Measurements from ENCODE around the gene SRGAP2B.
"Not testable (repeated sequence)": the region's sequence is repeated elsewhere in the genome, so short reads cannot be mapped to it uniquely, and the experiment has no call there.

SRGAP2B gene

GRCh38 chr1:145082483-145083255 is 12.5 kb downstream of the SRGAP2B start:
- DNase-seq (ENCODE audit: low read depth in 2 of 2), result not testable (repeated sequence)

DNA sequence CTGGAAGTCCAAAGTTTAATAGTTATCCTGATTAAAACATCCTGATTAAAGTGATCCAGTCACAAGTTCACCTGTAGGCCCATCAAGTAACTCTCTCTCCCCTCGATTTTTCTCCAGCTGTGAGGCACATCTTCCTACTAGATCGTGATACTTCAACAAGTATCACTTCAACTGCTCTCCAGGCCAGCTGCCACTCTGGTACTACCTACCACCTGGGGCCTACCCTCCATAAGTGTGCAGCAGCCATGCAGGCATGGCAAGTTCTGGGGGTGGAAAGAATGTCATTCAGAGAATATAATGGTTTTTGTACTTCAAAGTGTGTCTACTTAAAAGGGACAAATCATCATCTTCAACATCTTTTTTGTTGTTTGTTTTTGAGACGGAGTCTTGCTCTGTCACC is 14.9 kb downstream of the SRGAP2B start:
- not testable (repeated sequence) for DNase-seq (ENCODE audit: low read depth in 2 of 2)

DNA sequence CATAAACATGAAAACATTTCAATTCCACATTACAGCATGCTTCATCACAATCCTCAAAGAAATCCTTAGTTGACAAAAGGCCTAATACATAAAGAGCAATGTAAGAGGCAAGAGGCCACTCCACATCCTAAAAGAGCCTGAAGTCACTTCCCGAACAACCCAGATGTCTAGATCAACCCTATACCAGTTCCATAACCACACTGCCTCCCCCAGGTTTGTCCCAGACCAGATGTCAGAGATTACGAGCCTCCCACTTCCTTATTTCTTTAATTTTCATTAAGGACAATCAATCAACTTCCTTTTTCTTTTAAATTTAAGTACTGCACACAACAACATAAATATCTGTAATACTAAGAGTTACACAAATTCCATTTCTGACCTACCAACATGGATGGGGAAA is 15.4 kb downstream of the SRGAP2B start:
- not testable (repeated sequence) for DNase-seq (ENCODE audit: low read depth in 2 of 2)

- not testable (repeated sequence) for DNase-seq (ENCODE audit: low read depth in 2 of 2)
Observed at GRCh38 chr1:145078787-145079370, 16.2 kb downstream of the SRGAP2B start.

DNA sequence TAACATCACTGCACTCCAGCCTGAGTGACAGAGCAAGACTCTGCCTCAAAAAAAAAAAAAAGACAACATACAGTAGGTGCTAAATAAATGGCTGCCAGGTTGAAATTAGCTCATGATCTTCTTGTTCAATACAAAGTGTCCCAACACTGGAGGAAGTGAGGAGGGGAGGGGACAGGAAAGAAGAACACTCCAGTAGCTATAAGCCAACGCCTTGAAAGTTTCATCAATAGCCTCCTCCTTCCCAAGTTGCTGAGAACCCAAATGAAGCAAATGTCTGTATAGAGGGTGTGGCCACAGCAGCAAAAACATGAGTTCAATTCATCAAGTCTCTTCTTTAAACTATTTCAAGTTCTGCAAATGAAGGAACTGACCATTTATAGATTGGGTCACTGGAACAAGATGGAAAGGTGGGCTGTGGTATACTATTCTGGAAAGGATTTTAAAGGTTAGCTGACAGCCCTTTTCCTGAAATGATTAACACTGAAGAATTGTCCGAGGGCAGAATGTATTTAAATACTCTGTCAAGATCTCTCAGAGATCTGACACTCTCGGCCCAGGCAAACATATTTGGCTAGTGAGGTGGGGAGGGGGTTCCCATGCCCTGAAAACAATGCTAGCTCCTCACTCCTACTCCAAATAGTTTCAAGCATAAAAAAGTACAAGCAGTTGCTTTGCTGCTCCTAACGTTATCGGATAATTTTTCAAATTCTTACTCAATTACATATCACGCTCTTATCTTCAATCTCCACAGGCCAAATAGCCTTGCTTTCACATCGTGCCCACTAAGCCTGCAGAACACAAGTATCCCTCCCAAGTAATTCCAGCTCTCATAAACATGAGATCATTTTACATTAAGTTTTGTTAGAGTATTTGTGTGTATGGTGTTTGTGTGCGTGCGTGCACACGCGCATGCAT is 17.0 kb downstream of the SRGAP2B start:
- not testable (repeated sequence) for DNase-seq (ENCODE audit: low read depth in 2 of 2)

DNA sequence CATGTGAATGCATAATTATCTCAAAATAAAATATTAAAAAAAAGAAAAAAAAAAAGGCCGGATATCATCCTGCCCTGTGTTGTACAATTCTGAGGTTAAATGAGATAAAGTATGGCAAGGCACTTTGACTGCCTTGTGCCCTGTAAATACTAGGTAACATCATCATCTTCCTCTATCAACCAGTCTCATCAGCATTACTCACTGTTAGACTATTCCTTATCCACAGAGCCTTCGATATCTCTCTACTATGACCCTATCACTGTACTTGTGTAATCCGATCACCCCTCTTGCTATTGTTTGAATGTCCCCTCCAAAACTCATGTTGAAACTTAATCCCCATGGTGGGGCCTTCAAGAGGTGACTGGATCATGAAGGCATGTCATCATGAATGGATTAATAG is 18.3 kb downstream of the SRGAP2B start:
- DNase-seq (ENCODE audit: low read depth in 2 of 2), result not testable (repeated sequence)

DNA sequence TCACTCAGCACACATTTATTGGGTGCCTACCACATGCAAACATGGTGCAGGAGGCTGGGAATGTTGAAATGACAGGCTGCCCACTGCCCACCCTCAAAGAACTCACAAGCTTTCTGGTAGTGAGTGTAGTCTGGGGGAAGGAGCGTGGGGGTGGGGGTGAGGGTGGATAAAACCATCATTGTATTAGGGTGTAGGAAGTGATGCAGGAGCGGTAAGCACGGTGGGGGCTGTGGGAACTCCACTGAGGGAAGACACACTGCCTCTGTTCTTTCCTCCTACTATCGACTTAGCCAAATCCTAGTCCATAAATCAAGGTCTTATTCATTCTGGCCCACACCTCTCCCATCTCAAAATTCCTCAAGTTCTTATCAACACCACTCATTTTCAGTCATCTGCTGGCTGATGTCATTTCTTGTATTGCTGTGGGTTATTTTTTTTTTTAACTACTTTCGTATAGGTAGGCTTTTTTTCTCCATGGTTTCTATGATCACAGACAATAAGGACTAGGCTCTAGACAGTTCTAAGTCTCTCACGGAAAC is 21.0 kb downstream of the SRGAP2B start:
- not testable (repeated sequence) for DNase-seq (ENCODE audit: low read depth in 2 of 2)

DNA sequence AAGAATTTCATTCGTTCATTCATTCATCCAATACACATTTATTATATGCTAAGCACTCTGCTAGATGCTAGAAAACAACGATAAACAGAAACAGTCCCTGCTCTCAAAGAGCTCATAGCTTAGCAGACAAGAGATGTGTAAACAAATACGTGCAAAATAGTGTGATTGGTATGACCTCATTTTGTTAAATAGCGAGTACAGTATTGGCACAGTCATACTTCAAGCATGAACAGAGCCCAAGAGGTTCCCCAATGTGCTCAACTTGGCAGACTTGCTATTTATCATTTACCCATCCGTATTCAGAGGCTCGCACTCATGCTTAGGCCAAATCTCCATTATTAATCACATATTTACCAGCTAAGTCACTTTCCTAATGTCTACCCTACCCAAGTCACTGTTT is 23.6 kb downstream of the SRGAP2B start:
- DNase-seq (ENCODE audit: low read depth in 2 of 2), result not testable (repeated sequence)

- not testable (repeated sequence) for DNase-seq (ENCODE audit: low read depth in 2 of 2)
Observed at GRCh38 chr1:145066486-145066885, 28.6 kb downstream of the SRGAP2B start.

- DNase-seq (ENCODE audit: low read depth in 2 of 2), result not testable (repeated sequence)
Observed at GRCh38 chr1:145065194-145065826, 29.8 kb downstream of the SRGAP2B start.

GRCh38 chr1:145063941-145064648 is 31.0 kb downstream of the SRGAP2B start:
- DNase-seq (ENCODE audit: low read depth in 2 of 2), result not testable (repeated sequence)

- not testable (repeated sequence) for DNase-seq (ENCODE audit: low read depth in 2 of 2)
Observed at GRCh38 chr1:145063285-145063684, 31.8 kb downstream of the SRGAP2B start.

DNA sequence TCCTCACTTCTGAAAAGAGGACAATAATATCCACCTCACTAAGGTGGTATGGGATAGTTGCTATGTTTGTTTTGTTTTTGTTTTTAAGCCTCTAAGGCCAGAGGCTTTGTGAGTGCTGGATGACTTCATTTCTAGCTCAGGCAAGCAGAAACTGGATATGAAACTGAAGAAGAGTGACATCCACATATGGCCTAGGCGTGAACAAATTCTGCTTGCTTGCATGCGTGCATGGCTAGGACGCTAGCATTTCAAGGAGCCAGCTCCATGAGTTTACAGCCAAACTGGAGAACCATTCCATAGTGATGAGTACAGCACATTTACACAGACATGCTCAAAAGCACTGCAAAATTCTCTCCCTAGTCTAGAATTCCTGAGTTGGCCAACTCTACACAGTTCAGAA is 36.9 kb downstream of the SRGAP2B start:
- not testable (repeated sequence) for DNase-seq (ENCODE audit: low read depth in 2 of 2)

DNA sequence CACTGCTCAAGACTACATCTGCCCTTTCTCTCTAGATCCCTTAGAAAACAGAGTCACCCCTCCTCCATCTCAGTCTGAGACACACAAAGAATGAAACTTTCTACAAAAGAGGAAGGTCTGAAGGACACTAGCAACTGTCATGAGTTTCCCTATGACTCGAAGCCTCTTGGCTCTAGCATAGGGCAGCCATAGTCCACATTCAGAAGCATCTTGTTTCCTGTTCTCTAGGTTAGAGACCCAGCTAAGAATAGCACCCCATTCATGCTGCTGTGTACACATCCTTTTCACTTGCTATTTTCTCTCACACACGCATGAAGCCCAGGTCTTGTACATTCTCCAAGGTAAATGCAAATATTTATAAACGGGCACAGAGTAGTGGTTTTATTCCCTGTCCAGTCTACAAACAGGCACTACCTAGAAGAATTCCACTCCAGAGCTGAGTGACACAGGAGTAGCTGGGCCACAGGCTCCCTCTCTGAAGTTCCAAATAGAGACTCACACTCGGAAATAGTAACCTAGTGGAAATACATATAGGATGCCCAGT is 39.8 kb downstream of the SRGAP2B start:
- not testable (repeated sequence) for DNase-seq (ENCODE audit: low read depth in 2 of 2)

DNA sequence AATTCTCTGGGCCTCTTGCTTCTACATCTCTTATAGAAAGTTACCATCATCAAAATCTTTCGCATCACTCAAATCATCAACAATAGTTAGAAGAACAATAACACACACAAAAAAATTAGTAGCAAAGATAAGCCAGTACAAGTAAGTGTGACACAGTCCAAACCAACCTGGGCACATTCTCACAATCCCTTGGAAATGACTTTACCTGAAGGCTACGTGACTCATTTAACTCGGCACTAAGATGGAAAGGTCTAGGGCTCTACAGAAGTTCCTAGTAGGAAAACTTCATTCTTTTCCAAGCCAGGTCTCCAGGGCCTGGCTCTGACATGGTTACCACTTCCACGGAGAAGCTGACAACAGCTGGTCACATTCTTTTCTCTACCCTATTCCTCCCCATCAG is 41.7 kb downstream of the SRGAP2B start:
- not testable (repeated sequence) for DNase-seq (ENCODE audit: low read depth in 2 of 2)

DNA sequence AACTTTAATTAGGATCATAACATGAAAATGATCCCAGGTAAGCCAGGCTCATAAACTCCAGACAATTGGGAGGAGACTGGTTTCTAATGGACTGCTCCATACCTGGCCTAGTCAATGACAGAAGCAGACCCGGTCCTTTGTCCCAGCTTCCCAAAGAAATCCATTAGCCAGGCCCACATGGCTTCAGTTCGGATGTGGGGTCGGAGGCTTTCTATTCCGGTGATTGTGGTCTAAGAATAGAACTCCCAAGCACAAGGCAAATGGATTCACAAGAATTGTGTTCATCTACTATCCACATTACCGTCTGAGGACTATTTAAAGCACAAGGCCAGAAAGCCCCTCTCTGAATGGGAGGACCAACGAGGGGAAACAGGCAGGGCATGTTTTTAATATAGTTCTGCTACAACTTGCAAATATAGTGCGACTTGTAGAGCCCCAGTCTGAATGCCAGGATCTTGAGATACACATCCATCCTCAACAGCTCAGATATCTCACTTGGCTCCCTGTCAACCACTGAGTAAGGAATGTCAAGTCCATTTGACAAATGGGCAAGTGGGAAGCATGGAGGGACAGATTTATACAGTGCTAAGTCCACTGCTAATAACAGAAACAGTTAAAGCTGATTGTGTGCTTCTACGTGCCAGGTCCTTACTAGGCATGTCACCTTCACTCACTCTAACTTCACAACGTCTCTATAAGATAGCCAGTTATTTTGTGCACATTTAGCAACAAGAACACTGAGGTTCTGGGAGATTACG is 42.9 kb downstream of the SRGAP2B start:
- not testable (repeated sequence) for DNase-seq (ENCODE audit: low read depth in 2 of 2)

- not testable (repeated sequence) for DNase-seq (ENCODE audit: low read depth in 2 of 2)
Observed at GRCh38 chr1:145048181-145048856, 46.8 kb downstream of the SRGAP2B start.

- not testable (repeated sequence) for DNase-seq (ENCODE audit: low read depth in 2 of 2)
Observed at GRCh38 chr1:145047553-145047952, 47.6 kb downstream of the SRGAP2B start.
